Osteoblast (primary cell): ENCODE measurements around the gene ASIC4. TPM values are rescaled to one million over a fixed set of nuclear protein-coding genes. Genes with fewer than 3 reads are reported as not detected.

Experiments
- DNase-seq: peaks from one replicate; pipeline ENCODE4 v3.0.0; 2011; ENCODE audit warnings: low spot score, mixed read lengths; ENCODE audit not compliant: insufficient read length; ENCODE audit errors: missing footprints
- H2AFZ ChIP-seq: 2 replicates; pipeline ENCODE4 v1.6.0; 2011; ENCODE audit warnings: mild to moderate bottlenecking, low read length
- H3K27ac ChIP-seq: 2 replicates; pipeline ENCODE4 v1.5.1; 2011; ENCODE audit warnings: mild to moderate bottlenecking, low read depth, low read length, moderate library complexity
- H3K27me3 ChIP-seq: 2 replicates; pipeline ENCODE4 v1.6.0; 2012; ENCODE audit warnings: mild to moderate bottlenecking, control low read depth, inconsistent platforms, low read length, moderate library complexity; ENCODE audit not compliant: insufficient read depth
- H3K36me3 ChIP-seq: 2 replicates; pipeline ENCODE4 v1.5.1; 2011; ENCODE audit warnings: mild to moderate bottlenecking, low read length, control low read depth, moderate library complexity; ENCODE audit not compliant: insufficient read depth
- H3K4me1 ChIP-seq: 2 replicates; pipeline ENCODE4 v1.5.1; 2011; ENCODE audit warnings: mild to moderate bottlenecking, low read length, control low read depth, moderate library complexity; ENCODE audit not compliant: insufficient read depth
- H3K4me2 ChIP-seq: 2 replicates; pipeline ENCODE4 v1.6.0; 2011; ENCODE audit warnings: mild to moderate bottlenecking, low read length; ENCODE audit not compliant: insufficient read depth
- H3K4me3 ChIP-seq: fragments of 200-600 bp; sonication (generic); 3 replicates; pipeline ENCODE4 v1.5.1; 2012; ENCODE audit warnings: mild to moderate bottlenecking, low read length, inconsistent platforms; ENCODE audit not compliant: insufficient read depth
- H3K79me2 ChIP-seq: 2 replicates; pipeline ENCODE4 v1.6.0; 2012; ENCODE audit warnings: mild to moderate bottlenecking, low read length, control low read depth, inconsistent platforms; ENCODE audit not compliant: insufficient read depth
- H3K9me3 ChIP-seq: 2 replicates; pipeline ENCODE4 v1.5.1; 2011; ENCODE audit warnings: low read depth, low read length, control low read depth
- H4K20me1 ChIP-seq: 2 replicates; pipeline ENCODE4 v1.6.0; 2012; ENCODE audit warnings: mild to moderate bottlenecking, low read length, control low read depth; ENCODE audit not compliant: insufficient read depth
- total RNA-seq: library from RNA; depleted of rRNA; stranded (reverse); fragments of >200 nt; gene quantifications from 2 replicates; pipeline ENCODE4 v1.2.3, GENCODE V29; 2012
- TF ChIP-seq, protein P1 (sequence below): IDR thresholded peaks from 2 replicates; pipeline ENCODE4 v1.5.1; 2011; ENCODE audit warnings: mild to moderate bottlenecking, low read depth, low read length, moderate library complexity; ENCODE audit errors: extremely low read depth

ASIC4 gene
- total RNA-seq, 1 donor, result not detected

DNA sequence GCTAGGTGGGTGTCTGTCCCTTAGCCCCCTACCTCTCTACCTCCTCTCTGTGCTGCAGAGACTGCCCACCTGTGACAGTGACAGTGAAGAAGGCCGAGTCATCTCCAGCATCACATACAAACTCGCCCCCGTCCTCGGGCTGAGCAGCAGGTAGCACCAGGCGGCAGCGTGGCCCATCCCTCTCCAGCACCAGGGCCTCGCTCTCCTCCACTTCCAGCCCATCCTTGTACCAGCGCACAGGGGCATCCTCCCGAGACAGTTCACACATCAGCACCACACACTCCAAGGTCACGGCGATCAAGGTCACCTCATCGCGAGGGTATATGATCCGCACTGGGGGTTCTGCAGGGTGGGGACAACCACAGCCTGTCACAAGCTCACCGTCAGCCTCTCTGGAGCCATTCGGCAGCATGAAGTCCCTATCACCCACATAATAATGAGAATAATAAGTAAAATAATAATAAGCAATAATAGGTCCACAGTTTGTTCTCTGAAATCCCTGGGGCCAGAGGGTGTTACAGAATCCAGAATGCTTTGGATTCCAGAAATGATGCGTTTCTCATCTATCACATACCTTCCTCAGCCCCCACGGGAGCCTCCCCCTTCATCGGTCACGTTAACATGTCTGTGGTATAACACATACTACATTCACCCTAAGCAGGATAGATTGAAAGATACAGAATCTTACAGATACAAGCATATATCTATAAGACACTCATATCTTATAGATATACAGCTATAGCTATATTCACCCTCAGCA, 45.1 kb downstream of the ASIC4 start:
- Histone ChIP-seq H3K4me1 (no peaks in the 10 kb centered on the region), H3K79me2 (no peaks in the 10 kb centered on the region), H3K4me2 (no peak overlapping the region), H3K4me3 (no peak overlapping the region), H4K20me1 (no peaks in the 10 kb centered on the region), H3K9me3 (no peaks in the 10 kb centered on the region), H2AFZ (no peak overlapping the region), H3K36me3 (no peaks in the 10 kb centered on the region), H3K27ac (no peak overlapping the region), H3K27me3 (no peaks in the 10 kb centered on the region)
- TF ChIP-seq, protein P1, sequence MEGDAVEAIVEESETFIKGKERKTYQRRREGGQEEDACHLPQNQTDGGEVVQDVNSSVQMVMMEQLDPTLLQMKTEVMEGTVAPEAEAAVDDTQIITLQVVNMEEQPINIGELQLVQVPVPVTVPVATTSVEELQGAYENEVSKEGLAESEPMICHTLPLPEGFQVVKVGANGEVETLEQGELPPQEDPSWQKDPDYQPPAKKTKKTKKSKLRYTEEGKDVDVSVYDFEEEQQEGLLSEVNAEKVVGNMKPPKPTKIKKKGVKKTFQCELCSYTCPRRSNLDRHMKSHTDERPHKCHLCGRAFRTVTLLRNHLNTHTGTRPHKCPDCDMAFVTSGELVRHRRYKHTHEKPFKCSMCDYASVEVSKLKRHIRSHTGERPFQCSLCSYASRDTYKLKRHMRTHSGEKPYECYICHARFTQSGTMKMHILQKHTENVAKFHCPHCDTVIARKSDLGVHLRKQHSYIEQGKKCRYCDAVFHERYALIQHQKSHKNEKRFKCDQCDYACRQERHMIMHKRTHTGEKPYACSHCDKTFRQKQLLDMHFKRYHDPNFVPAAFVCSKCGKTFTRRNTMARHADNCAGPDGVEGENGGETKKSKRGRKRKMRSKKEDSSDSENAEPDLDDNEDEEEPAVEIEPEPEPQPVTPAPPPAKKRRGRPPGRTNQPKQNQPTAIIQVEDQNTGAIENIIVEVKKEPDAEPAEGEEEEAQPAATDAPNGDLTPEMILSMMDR, result no peak
- DNase-seq, result peak; percentile 65

DNA sequence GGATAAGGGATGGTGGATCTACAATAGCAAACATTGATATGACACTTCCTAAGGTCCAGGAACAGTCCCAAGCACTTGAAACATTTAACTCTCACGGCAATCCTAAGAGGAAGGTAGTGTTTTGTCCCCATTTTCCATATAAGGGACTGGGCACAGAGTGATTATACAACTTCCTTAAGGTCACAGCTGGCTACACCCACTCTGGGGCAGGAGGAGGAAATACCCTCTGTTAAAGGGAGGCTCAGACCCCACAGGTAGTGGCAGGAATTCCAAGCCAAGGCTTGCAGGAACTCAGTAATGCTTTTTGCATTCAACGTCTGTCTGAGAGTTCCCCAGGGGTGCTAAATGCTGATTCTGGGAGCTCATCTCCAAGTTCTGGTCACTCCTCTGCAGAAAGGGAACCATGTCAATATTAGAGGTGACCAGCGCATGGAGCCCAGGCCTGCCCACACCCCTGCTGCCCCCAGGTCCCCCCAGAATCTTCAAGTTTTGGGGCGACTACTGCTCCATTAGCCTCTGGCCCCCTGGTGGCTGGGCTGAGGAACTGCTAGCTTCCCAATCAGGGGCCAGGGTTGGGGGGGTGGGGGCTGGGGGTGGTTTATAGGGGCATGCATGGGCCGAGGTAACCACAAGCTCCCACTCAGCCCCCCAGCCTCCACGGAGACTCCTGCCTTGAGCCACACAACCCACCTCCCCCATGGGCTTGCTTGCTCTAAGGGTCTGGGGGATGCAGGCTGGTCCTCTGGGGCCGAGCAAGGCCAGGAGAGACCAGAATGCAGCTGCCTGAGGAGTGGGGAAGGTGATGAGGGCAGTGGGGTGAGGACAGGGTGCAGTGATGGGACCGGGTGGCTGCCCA, 46.0 kb downstream of the ASIC4 start:
- no peaks in the 10 kb centered on the region for H3K4me1 ChIP-seq
- H3K4me2 ChIP-seq, result no peak overlapping the region
- H3K9me3 ChIP-seq, result no peaks in the 10 kb centered on the region
- no peaks in the 10 kb centered on the region for H3K27me3 ChIP-seq
- no peaks in the 10 kb centered on the region for H3K79me2 ChIP-seq
- DNase-seq, result peak; percentile 96
- TF ChIP-seq, protein P1, result peak; percentile 46
- H3K36me3 ChIP-seq, result no peaks in the 10 kb centered on the region
- H3K27ac ChIP-seq, result no peak overlapping the region
- H4K20me1 ChIP-seq, result peaks cover 2% of the 10 kb centered on the region
- H3K4me3 ChIP-seq, result no peak overlapping the region
- H2AFZ ChIP-seq, result no peak overlapping the region

DNA sequence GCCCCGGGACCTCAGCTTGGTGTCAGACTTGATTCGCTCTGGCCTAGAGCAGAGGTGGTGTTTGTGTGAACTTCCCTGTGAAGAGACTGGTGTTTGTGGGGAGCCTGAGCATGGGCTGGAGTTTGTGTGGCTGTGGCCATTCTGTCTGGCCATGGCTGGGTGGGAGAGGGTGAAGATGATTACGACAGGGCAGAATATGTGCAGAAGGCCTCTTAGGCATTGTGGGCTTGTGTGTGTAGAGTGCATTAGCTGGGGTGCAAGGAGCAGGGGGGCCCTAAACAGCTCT, 46.6 kb downstream of the ASIC4 start:
- Histone ChIP-seq H3K4me2 (no peak overlapping the region), H4K20me1 (peaks cover 4% of the 10 kb centered on the region)

More for the DNA sequence above, 46.6 kb downstream of the ASIC4 start:
- no peaks in the 10 kb centered on the region for H3K36me3 ChIP-seq
- no peaks in the 10 kb centered on the region for H3K9me3 ChIP-seq
- H2AFZ ChIP-seq, result no peak overlapping the region
- H3K79me2 ChIP-seq, result no peaks in the 10 kb centered on the region
- no peaks in the 10 kb centered on the region for H3K4me1 ChIP-seq
- no peaks in the 10 kb centered on the region for H3K27me3 ChIP-seq
- peak; percentile 81 for DNase-seq
- H3K27ac ChIP-seq, result no peak overlapping the region
- TF ChIP-seq, protein P1, result no peak
- no peak overlapping the region for H3K4me3 ChIP-seq
